Fibroblast of the aortic adventitia (primary cell): Measurements from ENCODE around the gene TCF7. TPM values are rescaled to one million over a fixed set of nuclear protein-coding genes. Genes with fewer than 3 reads are reported as not detected.

Source experiments
- DNase-seq: peaks from one replicate; pipeline ENCODE4 v3.0.0-alpha.2; 2010; ENCODE audit warnings: low read depth
- H3K4me3 ChIP-seq: 2 replicates; pipeline ENCODE4 v1.5.1; 2011; ENCODE audit warnings: low read depth, mild to moderate bottlenecking, control low read depth, low read length, moderate library complexity
- CTCF ChIP-seq: IDR thresholded peaks from 2 replicates; pipeline ENCODE4 v1.5.1; 2011; ENCODE audit warnings: mild to moderate bottlenecking, low read length, control low read depth, inconsistent platforms; ENCODE audit not compliant: insufficient read depth
- total RNA-seq: library from RNA; depleted of rRNA; stranded (reverse); fragments of >200 nt; gene quantifications from 2 replicates; pipeline ENCODE4 v1.2.3, GENCODE V29; 2012; ENCODE audit warnings: low replicate concordance

TCF7 gene
- total RNA-seq, 1 donor, result 16.8 TPM

- H3K4me3 ChIP-seq, result peak overlapping the region; percentile 87
- TF ChIP-seq CTCF, result no peak
- peak; percentile 33 for DNase-seq
Measured at GRCh38 chr5:134175921-134176510, 61.5 kb downstream of the TCF7 start.

- DNase-seq, result peak; percentile 85
- TF ChIP-seq CTCF, result no peak
Measured at GRCh38 chr5:134176511-134177368, 62.3 kb downstream of the TCF7 start, which contains the start of gene SKP1. SKP1 (minus strand) TSS chr5:134176950; CDS start chr5:134174022, 2,928 bp downstream.

GRCh38 chr5:134177369-134178095, 63.1 kb downstream of the TCF7 start:
- peak; percentile 54 for DNase-seq
- TF ChIP-seq CTCF, result no peak
- peak overlapping the region; percentile 87 for H3K4me3 ChIP-seq

More at GRCh38 chr5:134176511-134177368, 62.3 kb downstream of the TCF7 start, which contains the start of gene SKP1:
- H3K4me3 ChIP-seq, result peak within 1 kb of the TSS; percentile 87

- no peak overlapping the region for H3K4me3 ChIP-seq
Measured at GRCh38 chr5:134178096-134178419, 63.6 kb downstream of the TCF7 start.

DNA sequence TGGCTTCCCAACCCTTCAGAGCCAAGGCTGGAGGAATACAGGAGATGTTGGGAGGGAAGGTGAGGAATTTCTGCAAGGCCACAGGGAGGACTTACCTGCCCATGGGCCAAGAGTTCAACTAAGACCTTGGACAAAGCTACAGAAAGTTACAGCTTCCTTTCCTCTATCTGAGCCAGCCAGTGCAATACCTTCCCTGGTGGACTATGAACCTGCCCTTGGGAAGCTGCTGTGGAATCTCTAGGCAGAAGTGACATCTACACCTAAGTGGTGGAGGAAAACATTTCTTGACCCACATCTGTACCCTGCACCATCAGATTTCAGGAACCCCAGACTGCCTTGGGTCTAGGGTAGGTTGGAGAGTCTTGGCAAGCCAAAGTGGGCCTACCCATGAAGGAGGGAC, 69.0 kb downstream of the TCF7 start:
- DNase-seq, result no peak
- no peak for TF ChIP-seq CTCF
- no peak overlapping the region for H3K4me3 ChIP-seq

More at GRCh38 chr5:134178096-134178419, 63.6 kb downstream of the TCF7 start:
- no peak for DNase-seq
- no peak for TF ChIP-seq CTCF

DNA sequence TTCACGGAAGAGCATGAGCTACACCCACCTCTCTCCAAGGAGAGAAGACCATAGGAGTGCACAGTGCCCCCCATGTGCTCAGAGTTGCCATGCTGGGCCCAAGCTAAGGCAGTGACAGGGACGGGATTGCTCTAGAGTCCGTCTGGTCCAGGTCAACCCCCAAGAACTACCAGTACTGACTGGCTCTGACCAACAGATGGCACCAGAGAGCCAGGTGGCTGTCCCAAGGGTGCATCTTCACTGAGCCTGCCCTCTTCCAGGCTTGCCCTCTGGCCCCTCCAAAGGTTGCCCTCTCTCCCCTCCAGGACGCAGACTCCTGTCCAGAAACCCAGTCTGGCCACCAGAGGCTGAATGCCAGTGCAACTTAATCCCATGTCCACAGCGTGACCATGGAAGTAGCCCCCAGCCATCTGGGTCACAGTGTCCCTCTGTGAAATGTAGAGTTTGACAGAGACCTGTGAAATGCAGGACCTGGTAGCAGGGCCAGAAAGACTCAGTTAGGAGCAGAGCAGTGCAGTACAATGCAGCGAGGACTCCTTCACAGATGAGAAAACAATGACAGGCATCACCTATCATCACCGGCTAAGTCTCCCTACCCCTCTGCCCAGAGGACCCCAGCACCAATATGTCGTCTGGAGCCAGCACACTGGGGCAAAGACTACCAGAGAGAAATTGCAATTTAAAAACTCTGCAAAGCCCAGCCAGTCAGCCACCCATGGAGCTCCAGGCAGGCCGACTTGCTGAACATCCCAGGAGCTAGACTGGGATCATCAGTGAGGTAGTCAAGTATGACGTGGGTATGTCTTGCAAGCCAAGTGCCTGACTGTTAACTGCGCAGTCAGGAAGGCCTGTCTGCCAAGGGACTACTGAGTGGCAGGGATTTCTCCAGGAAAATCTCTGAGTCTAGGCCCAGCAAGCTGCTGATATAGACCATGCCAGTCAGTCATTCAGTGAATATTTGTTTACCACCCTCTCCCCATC, 70.0 kb downstream of the TCF7 start:
- DNase-seq, result peak; percentile 73
- H3K4me3 ChIP-seq, result no peak overlapping the region
- TF ChIP-seq CTCF, result peak; percentile 96
